LNCaP clone FGC (cell line): Measurements from ENCODE around the gene CNNM1.

Experiments
- DNase-seq: peaks from one replicate; pipeline ENCODE4 v3.0.0-alpha.2; 2011; ENCODE audit warnings: low read depth
- H3K4me3 ChIP-seq: 2 replicates; pipeline ENCODE4 v1.5.1; 2011; ENCODE audit warnings: mild to moderate bottlenecking, low read depth, low read length, control low read depth
- CTCF ChIP-seq: IDR thresholded peaks from 2 replicates; pipeline ENCODE4 v1.5.1; 2012; ENCODE audit warnings: mild to moderate bottlenecking; ENCODE audit not compliant: control insufficient read depth, insufficient read depth; ENCODE audit errors: extremely low read depth

The CNNM1 gene

GRCh38 chr10:99368646-99369045 lies 39.5 kb downstream of the CNNM1 start:
- DNase-seq = no peak
- no peak overlapping the region for H3K4me3 ChIP-seq
- no peak for TF ChIP-seq CTCF

GRCh38 chr10:99369126-99369525 lies 40.0 kb downstream of the CNNM1 start:
- no peak for DNase-seq
- H3K4me3 ChIP-seq = no peak overlapping the region
- TF ChIP-seq CTCF = no peak

GRCh38 chr10:99369551-99369950 lies 40.4 kb downstream of the CNNM1 start:
- no peak for TF ChIP-seq CTCF
- no peak for DNase-seq
- H3K4me3 ChIP-seq = no peak overlapping the region

- no peak overlapping the region for H3K4me3 ChIP-seq
Observed at GRCh38 chr10:99370993-99371392, 41.8 kb downstream of the CNNM1 start.

GRCh38 chr10:99372546-99373271 lies 43.6 kb downstream of the CNNM1 start:
- no peak overlapping the region for H3K4me3 ChIP-seq
- TF ChIP-seq CTCF = no peak
- no peak for DNase-seq

More at GRCh38 chr10:99370993-99371392, 41.8 kb downstream of the CNNM1 start:
- no peak for DNase-seq
- TF ChIP-seq CTCF = peak; percentile 75

GRCh38 chr10:99374526-99374925 lies 45.4 kb downstream of the CNNM1 start:
- no peak for DNase-seq
- TF ChIP-seq CTCF = no peak
- H3K4me3 ChIP-seq = no peak overlapping the region

GRCh38 chr10:99374972-99375371 lies 45.8 kb downstream of the CNNM1 start:
- no peak for TF ChIP-seq CTCF
- no peak overlapping the region for H3K4me3 ChIP-seq
- no peak for DNase-seq
